Progenitor cell of endocrine pancreas (in vitro differentiated cells): Measurements from ENCODE around the gene MLLT3. TPM values are rescaled to one million over a fixed set of nuclear protein-coding genes. Genes with fewer than 3 reads are reported as not detected.

Source experiments
- DNase-seq: peaks from one replicate; pipeline ENCODE4 v3.0.0; 2021; ENCODE audit warnings: low spot score; ENCODE audit not compliant: unreplicated experiment
- H3K27ac Mint-ChIP-seq: 2 replicates; pipeline ENCODE4 v1.8.0; 2021; ENCODE audit warnings: mild to moderate bottlenecking, moderate library complexity, mixed read lengths
- H3K27me3 Mint-ChIP-seq: 2 replicates; pipeline ENCODE4 v1.8.0; 2021; ENCODE audit warnings: mixed read lengths
- H3K36me3 Mint-ChIP-seq: 2 replicates; pipeline ENCODE4 v1.8.0; 2022; ENCODE audit warnings: mixed read lengths; ENCODE audit not compliant: insufficient read depth
- H3K4me1 Mint-ChIP-seq: 2 replicates; pipeline ENCODE4 v1.8.0; 2021; ENCODE audit warnings: low read depth, mixed read lengths
- H3K4me3 Mint-ChIP-seq: 2 replicates; pipeline ENCODE4 v1.8.0; 2021; ENCODE audit warnings: low read depth, mild to moderate bottlenecking, moderate library complexity, mixed read lengths
- H3K9me3 Mint-ChIP-seq: 2 replicates; pipeline ENCODE4 v1.8.0; 2021; ENCODE audit warnings: low read depth, mixed read lengths
- CTCF ChIP-seq: fragments of 200-600 bp; sonication (generic); IDR thresholded peaks from one replicate; pipeline ENCODE4 v1.5.0; 2021; ENCODE audit warnings: antibody characterized with exemption, mild to moderate bottlenecking; ENCODE audit not compliant: unreplicated experiment
- total RNA-seq: library from RNA; stranded (reverse); gene quantifications from 2 replicates; pipeline ENCODE4 v1.2.1, GENCODE V29; 2021

Gene MLLT3
- total RNA-seq, 1 donor from 2014 or later, result 25.8 TPM

- Mint-ChIP-seq H3K36me3 (peaks cover 4% of the 10 kb centered on the region), H3K27me3 (no peaks in the 10 kb centered on the region), H3K4me1 (peaks cover 26% of the 10 kb centered on the region), H3K27ac (no peak overlapping the region), H3K9me3 (no peaks in the 10 kb centered on the region), H3K4me3 (no peak overlapping the region)
- no peak for TF ChIP-seq CTCF
- DNase-seq, result no peak
These were observed 269.7 kb downstream of the MLLT3 start for GRCh38 chr9:20352591-20352990.

- DNase-seq, result no peak
- peaks cover 17% of the 10 kb centered on the region for H3K4me1 Mint-ChIP-seq
- no peaks in the 10 kb centered on the region for H3K27me3 Mint-ChIP-seq
- no peaks in the 10 kb centered on the region for H3K9me3 Mint-ChIP-seq
- no peak overlapping the region for H3K4me3 Mint-ChIP-seq
- no peak overlapping the region for H3K27ac Mint-ChIP-seq
- TF ChIP-seq CTCF, result no peak
- H3K36me3 Mint-ChIP-seq, result peaks cover 4% of the 10 kb centered on the region
These were observed 270.6 kb downstream of the MLLT3 start for GRCh38 chr9:20351715-20352114.

GRCh38 chr9:20349568-20349967 lies 272.7 kb downstream of the MLLT3 start:
- DNase-seq, result no peak
- H3K4me3 Mint-ChIP-seq, result no peak overlapping the region
- no peaks in the 10 kb centered on the region for H3K9me3 Mint-ChIP-seq
- H3K27me3 Mint-ChIP-seq, result no peaks in the 10 kb centered on the region
- no peak for TF ChIP-seq CTCF
- H3K36me3 Mint-ChIP-seq, result peaks cover 7% of the 10 kb centered on the region
- peaks cover 4% of the 10 kb centered on the region for H3K4me1 Mint-ChIP-seq
- no peak overlapping the region for H3K27ac Mint-ChIP-seq

- Mint-ChIP-seq H3K4me3 (no peak overlapping the region), H3K27ac (no peak overlapping the region), H3K27me3 (no peaks in the 10 kb centered on the region), H3K9me3 (no peaks in the 10 kb centered on the region), H3K36me3 (peaks cover 3% of the 10 kb centered on the region), H3K4me1 (no peaks in the 10 kb centered on the region)
- DNase-seq, result no peak
- no peak for TF ChIP-seq CTCF
These were observed 279.0 kb downstream of the MLLT3 start for GRCh38 chr9:20343325-20343724.

GRCh38 chr9:20340511-20340861 lies 281.8 kb downstream of the MLLT3 start:
- Mint-ChIP-seq H3K9me3 (no peaks in the 10 kb centered on the region), H3K4me3 (no peak overlapping the region), H3K27me3 (no peaks in the 10 kb centered on the region), H3K4me1 (no peaks in the 10 kb centered on the region), H3K27ac (no peak overlapping the region), H3K36me3 (no peaks in the 10 kb centered on the region)
- no peak for DNase-seq
- TF ChIP-seq CTCF, result no peak
